Progenitor cell of endocrine pancreas (in vitro differentiated cells): ENCODE measurements around the gene ZNF77. TPM values are rescaled to one million over a fixed set of nuclear protein-coding genes. Genes with fewer than 3 reads are reported as not detected.

Experiments
- DNase-seq: peaks from one replicate; pipeline ENCODE4 v3.0.0; 2021; ENCODE audit warnings: low spot score; ENCODE audit not compliant: unreplicated experiment
- H3K27ac Mint-ChIP-seq: 2 replicates; pipeline ENCODE4 v1.8.0; 2021; ENCODE audit warnings: mild to moderate bottlenecking, moderate library complexity, mixed read lengths
- H3K27me3 Mint-ChIP-seq: 2 replicates; pipeline ENCODE4 v1.8.0; 2021; ENCODE audit warnings: mixed read lengths
- H3K36me3 Mint-ChIP-seq: 2 replicates; pipeline ENCODE4 v1.8.0; 2022; ENCODE audit warnings: mixed read lengths; ENCODE audit not compliant: insufficient read depth
- H3K4me1 Mint-ChIP-seq: 2 replicates; pipeline ENCODE4 v1.8.0; 2021; ENCODE audit warnings: low read depth, mixed read lengths
- H3K4me3 Mint-ChIP-seq: 2 replicates; pipeline ENCODE4 v1.8.0; 2021; ENCODE audit warnings: low read depth, mild to moderate bottlenecking, moderate library complexity, mixed read lengths
- H3K9me3 Mint-ChIP-seq: 2 replicates; pipeline ENCODE4 v1.8.0; 2021; ENCODE audit warnings: low read depth, mixed read lengths
- total RNA-seq: library from RNA; stranded (reverse); gene quantifications from 2 replicates; pipeline ENCODE4 v1.2.1, GENCODE V29; 2021
- TF ChIP-seq, protein P1 (sequence below): fragments of 200-600 bp; sonication (generic); IDR thresholded peaks from one replicate; pipeline ENCODE4 v1.5.0; 2021; ENCODE audit warnings: antibody characterized with exemption, mild to moderate bottlenecking; ENCODE audit not compliant: unreplicated experiment

ZNF77 gene
- total RNA-seq, 1 donor from 2014 or later = 6.3 TPM

DNA sequence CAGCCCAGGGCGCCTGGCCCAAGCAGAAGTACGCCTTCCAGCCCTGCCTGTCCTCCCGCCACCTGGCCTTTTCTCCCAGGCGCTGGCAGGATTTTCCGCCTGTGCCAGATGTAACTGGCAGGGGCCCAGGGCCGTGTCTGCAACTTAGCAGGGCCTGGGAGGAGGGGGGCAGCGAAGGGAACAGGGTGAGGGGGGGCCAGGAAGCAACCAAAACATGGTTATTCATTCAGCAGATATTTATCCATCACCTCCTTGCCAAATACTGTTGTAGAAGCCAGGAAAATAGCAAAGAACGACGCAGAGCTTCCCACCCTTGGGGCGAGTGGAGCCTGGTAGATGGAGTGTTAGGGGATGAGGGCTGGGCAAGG lies 38.2 kb upstream of the ZNF77 start:
- TF ChIP-seq, protein P1, sequence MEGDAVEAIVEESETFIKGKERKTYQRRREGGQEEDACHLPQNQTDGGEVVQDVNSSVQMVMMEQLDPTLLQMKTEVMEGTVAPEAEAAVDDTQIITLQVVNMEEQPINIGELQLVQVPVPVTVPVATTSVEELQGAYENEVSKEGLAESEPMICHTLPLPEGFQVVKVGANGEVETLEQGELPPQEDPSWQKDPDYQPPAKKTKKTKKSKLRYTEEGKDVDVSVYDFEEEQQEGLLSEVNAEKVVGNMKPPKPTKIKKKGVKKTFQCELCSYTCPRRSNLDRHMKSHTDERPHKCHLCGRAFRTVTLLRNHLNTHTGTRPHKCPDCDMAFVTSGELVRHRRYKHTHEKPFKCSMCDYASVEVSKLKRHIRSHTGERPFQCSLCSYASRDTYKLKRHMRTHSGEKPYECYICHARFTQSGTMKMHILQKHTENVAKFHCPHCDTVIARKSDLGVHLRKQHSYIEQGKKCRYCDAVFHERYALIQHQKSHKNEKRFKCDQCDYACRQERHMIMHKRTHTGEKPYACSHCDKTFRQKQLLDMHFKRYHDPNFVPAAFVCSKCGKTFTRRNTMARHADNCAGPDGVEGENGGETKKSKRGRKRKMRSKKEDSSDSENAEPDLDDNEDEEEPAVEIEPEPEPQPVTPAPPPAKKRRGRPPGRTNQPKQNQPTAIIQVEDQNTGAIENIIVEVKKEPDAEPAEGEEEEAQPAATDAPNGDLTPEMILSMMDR = no peak
- peaks cover 29% of the 10 kb centered on the region for H3K4me1 Mint-ChIP-seq
- DNase-seq = no peak
- H3K27ac Mint-ChIP-seq = peak overlapping the region; percentile 93
- no peak overlapping the region for H3K4me3 Mint-ChIP-seq
- H3K9me3 Mint-ChIP-seq = no peaks in the 10 kb centered on the region
- H3K36me3 Mint-ChIP-seq = no peaks in the 10 kb centered on the region
- no peaks in the 10 kb centered on the region for H3K27me3 Mint-ChIP-seq

DNA sequence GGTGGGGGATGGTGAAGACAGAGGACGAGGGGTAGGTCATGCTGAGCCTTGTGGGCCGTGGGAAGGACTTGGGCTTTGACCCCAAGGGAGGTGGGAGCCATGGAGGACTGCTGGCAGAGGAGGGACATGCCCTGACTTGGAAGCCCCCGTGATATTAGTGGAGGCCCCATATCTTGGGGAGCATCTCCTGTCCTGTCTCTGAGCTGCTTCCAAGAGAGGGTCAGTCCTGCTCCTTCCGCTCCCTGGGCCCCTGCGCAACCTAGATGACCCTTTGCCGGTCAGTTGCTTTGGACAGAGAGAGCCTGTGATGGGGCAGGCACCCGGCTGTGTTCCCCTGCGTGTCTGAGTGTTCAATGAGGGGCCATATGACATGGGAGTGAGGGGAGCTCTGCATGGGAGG lies 37.8 kb upstream of the ZNF77 start:
- peaks cover 31% of the 10 kb centered on the region for H3K4me1 Mint-ChIP-seq

GRCh38 chr19:2981898-2982297 lies 37.1 kb upstream of the ZNF77 start:
- H3K36me3 Mint-ChIP-seq = no peaks in the 10 kb centered on the region
- no peak overlapping the region for H3K4me3 Mint-ChIP-seq
- TF ChIP-seq, protein P1 = no peak
- no peaks in the 10 kb centered on the region for H3K27me3 Mint-ChIP-seq
- DNase-seq = no peak
- H3K27ac Mint-ChIP-seq = peak overlapping the region; percentile 87
- H3K9me3 Mint-ChIP-seq = no peaks in the 10 kb centered on the region
- H3K4me1 Mint-ChIP-seq = peaks cover 27% of the 10 kb centered on the region

More for the DNA sequence above, 37.8 kb upstream of the ZNF77 start:
- no peak for DNase-seq
- Mint-ChIP-seq H3K4me3 (no peak overlapping the region), H3K27me3 (no peaks in the 10 kb centered on the region), H3K36me3 (no peaks in the 10 kb centered on the region), H3K9me3 (no peaks in the 10 kb centered on the region), H3K27ac (peak overlapping the region; percentile 62)
- TF ChIP-seq, protein P1 = no peak

GRCh38 chr19:2978772-2979171 lies 34.0 kb upstream of the ZNF77 start:
- peaks cover 27% of the 10 kb centered on the region for H3K4me1 Mint-ChIP-seq
- no peaks in the 10 kb centered on the region for H3K9me3 Mint-ChIP-seq
- no peaks in the 10 kb centered on the region for H3K27me3 Mint-ChIP-seq
- no peaks in the 10 kb centered on the region for H3K36me3 Mint-ChIP-seq
- no peak overlapping the region for H3K4me3 Mint-ChIP-seq
- DNase-seq = no peak
- H3K27ac Mint-ChIP-seq = no peak overlapping the region
- TF ChIP-seq, protein P1 = no peak

DNA sequence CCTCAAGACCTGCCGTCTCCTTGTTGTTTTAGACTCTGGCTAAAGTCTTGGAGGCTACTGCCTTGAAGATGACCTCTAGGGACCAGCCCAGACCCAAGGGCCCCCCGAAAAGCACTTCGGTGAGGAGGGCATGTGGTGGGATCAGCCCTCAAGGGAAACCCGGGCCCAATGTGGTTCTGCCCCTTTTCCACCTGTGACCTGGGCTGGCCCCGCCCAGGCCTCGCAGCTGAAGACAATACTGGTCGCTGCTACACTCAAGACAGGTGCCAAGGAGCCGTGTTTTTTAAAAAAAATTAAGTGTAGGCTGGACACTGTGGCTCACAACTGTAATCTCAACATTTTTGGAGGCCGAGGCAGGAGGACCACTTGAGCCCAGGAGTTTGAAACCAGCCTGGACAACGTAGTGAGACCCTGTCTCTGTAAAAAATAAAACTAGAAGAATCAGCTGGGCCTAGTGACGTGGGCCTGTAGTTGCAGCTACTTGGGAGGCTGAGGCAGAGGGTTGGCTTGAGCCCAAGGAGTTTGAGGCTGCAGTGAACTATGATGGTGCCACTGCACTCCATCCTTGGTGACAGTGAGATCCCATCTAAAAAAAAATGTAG lies 33.5 kb upstream of the ZNF77 start:
- Mint-ChIP-seq H3K4me1 (peaks cover 23% of the 10 kb centered on the region), H3K27me3 (no peaks in the 10 kb centered on the region), H3K27ac (no peak overlapping the region), H3K9me3 (no peaks in the 10 kb centered on the region), H3K4me3 (no peak overlapping the region), H3K36me3 (no peaks in the 10 kb centered on the region)
- DNase-seq = no peak
- TF ChIP-seq, protein P1 = no peak
